Mammary epithelial cell (primary cell): ENCODE data around the gene MISP.

Experiments
- EZH2 ChIP-seq: IDR thresholded peaks from 2 replicates; pipeline ENCODE4 v1.6.1; 2012; ENCODE audit warnings: low read length, inconsistent platforms, borderline replicate concordance
- TF ChIP-seq, protein P1 (sequence below), 2 donors: IDR thresholded peaks in 1 of 2; conservative IDR thresholded peaks in 1 of 2; 2 replicates each; pipeline ENCODE4 v1.5.1; 2011 to 2012; ENCODE audit warnings: inconsistent platforms in 2 of 2, low read length in 2 of 2, mild to moderate bottlenecking in 2 of 2, control low read depth in 1 of 2, low read depth in 1 of 2; ENCODE audit not compliant: insufficient read depth in 1 of 2; ENCODE audit errors: extremely low read depth in 1 of 2

DNA sequence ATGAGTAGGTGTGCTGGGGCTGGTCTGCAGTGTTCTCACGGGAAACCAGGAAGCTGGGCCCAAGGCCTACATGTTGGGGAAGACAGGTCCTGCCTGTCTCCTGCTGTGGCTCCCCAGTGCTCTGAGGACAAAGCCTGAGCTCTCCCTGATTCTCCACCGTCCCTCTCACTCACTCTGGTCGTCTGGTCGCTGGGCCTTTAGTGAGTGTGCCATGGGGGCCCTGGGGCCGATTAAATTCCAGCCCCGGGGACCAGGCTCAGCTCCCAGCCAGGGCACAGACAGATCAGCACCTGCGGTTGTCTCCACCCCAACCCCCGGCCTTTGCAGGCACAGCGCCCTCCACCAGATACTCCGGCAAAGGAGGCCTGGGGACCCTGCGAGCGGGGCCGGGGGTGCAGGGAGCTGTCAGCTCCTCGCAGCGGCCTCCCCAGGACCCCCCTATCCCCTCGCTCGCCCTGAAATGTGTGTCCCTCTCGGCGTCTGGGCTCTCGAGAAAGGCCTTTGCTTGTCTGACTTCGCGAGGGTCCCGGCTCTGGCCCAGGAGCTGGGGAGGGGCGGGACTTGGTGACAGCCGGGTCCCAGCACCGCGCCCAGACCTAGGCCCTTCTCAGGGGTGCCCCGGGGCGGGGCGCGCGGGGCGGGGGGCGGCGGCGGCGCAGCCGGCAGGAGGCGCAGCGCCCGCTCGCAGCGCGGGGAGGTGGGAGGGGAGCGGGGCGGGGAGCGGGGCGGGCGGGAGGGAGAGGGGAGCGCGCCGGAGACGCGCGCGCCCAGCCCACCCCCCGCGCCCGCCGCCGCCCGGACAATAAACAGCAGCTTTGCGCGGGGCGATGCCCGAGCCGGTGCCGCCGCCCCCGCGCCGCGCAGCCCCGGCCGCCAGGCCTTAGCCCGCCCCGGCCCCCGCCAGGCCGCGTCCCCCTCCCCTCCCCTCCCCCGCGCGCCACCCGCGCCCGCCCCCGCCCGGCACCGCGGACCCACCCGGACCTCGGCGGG lies 42.5 kb upstream of the MISP start, which contains the start of gene PALM:
- TF ChIP-seq, protein P1, sequence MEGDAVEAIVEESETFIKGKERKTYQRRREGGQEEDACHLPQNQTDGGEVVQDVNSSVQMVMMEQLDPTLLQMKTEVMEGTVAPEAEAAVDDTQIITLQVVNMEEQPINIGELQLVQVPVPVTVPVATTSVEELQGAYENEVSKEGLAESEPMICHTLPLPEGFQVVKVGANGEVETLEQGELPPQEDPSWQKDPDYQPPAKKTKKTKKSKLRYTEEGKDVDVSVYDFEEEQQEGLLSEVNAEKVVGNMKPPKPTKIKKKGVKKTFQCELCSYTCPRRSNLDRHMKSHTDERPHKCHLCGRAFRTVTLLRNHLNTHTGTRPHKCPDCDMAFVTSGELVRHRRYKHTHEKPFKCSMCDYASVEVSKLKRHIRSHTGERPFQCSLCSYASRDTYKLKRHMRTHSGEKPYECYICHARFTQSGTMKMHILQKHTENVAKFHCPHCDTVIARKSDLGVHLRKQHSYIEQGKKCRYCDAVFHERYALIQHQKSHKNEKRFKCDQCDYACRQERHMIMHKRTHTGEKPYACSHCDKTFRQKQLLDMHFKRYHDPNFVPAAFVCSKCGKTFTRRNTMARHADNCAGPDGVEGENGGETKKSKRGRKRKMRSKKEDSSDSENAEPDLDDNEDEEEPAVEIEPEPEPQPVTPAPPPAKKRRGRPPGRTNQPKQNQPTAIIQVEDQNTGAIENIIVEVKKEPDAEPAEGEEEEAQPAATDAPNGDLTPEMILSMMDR (conservative IDR thresholded peaks at IDR 0.05 in 1 of 2, IDR thresholded peaks at IDR 0.05 in 1 of 2; ENCODE audit: extremely low read depth in 1 of 2, insufficient read depth in 1 of 2, low read depth in 1 of 2, low read length in 2 of 2): no peak
- peak; percentile 25 for TF ChIP-seq EZH2
